HG02571 (cell line): ENCODE results near the gene ELOVL7.
"Not testable (repeated sequence)": the region's sequence is repeated elsewhere in the genome, so short reads cannot be mapped to it uniquely, and the experiment has no call there.

Source experiments
- ATAC-seq: cut with Tn5 transposase; IDR thresholded peaks from one replicate; pipeline ENCODE4 v1.9.1; 2021; ENCODE audit warnings: mild to moderate bottlenecking, moderate library complexity; ENCODE audit not compliant: unreplicated experiment

The ELOVL7 gene

DNA sequence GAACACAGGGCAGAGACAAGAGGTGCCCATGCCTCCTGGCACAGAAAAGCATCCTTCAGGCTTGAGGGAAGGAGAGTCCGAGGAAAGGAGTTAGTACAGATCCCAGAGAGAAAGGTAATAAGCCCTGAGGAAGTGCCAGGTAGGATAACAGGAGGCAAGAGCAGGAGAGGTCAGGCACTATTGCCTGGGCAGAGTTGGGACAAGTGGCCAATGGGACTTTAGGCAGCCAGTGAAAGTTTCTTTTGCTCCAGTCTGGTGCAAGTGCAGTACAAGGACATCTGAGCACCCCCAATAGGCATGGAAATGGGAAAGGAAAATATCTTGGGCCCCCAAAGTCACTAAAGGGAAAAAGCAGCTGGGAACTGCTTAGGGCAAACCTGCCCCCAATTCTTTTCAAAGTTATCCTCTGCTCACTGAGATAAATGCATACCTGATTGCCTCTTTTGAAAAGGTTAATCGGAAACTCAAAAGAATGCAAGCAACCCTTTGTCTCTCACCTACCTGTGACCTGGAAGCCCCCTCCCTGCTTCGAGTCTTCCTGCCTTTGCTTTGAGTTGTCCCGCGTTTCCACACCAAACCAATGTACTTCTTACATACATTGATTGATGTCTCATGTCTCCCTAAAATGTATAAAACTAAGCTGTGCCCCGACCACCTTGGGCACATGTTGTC lies 46.5 kb downstream of the ELOVL7 start:
- no peak for ATAC-seq

DNA sequence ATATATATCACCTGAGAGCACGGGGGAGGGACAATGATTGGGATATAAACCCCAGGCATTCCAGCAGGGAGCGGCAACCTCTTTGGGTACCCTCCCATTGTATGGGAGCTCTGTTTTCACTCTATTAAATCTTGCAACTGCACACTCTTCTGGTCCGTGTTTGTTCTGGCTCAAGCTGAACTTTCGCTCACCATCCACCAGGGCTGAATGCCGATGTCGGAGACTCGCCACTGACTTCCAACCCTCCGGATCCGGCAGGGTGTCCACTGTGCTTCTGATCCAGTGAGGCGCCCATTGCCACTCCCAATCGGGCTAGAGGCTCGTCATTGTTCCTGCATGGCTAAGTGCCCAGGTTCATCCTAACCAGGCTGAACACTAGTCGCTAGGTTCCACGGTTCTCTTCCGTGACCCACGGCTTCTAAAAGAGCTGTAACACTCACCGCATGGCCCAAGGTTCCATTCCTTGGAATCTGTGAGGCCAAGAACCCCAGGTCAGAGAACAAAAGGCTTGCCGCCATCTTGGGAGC lies 48.6 kb downstream of the ELOVL7 start:
- not testable (repeated sequence) for ATAC-seq

DNA sequence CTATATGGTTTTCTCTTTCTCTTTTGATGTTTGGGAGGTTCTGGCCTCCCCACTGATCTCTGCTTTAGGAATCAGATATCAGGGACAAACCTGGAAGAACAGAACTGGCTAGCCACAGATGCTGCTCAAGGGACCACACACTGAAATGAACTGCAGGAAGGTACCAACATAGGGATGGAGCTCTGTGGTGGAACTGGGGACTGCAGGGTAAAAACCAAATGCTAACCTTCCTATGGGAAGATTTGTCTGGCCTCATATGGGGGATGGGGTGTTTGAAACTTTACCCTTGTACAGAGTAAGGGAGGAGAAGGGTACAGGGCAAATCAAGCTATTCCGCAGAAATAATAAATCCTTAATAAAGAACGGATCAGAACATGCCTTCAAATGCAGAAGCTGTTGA lies 49.4 kb downstream of the ELOVL7 start:
- no peak for ATAC-seq

DNA sequence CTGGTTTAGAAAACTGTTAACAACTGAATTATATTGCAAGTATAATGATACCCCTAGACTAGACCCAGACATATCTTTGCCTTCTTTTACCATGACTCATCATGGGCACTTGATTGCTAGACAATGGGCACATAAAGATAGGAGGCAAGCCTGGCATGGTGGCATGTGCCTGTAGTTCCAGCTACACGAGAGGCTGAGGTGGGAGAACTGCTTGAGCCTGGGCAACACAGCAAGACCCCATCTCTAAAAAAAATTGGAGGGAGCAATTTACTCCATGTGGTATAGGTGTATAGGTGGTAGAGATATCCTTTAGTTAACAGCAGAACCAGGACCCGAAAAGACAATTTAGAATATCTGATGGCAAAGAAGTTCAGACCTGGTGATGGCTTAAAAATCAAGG lies 51.6 kb downstream of the ELOVL7 start:
- no peak for ATAC-seq

DNA sequence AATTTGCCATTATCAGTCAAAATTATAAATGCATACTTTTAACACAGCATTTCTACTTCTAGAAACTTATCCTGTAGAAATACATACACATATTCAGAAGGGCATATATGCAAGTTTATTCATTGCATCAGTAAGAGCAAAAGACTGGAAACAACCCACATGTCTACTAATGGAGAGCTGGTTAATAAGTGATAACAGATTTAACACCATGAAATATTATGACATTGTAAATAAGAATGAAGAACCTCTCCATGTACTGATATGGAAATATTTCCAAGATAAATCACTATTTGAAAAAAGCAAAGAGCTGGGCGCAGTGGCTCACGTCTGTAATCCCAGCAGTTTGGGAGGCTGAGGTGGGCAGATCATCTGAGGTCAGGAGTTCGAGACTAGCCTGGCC lies 54.5 kb downstream of the ELOVL7 start:
- no peak for ATAC-seq

DNA sequence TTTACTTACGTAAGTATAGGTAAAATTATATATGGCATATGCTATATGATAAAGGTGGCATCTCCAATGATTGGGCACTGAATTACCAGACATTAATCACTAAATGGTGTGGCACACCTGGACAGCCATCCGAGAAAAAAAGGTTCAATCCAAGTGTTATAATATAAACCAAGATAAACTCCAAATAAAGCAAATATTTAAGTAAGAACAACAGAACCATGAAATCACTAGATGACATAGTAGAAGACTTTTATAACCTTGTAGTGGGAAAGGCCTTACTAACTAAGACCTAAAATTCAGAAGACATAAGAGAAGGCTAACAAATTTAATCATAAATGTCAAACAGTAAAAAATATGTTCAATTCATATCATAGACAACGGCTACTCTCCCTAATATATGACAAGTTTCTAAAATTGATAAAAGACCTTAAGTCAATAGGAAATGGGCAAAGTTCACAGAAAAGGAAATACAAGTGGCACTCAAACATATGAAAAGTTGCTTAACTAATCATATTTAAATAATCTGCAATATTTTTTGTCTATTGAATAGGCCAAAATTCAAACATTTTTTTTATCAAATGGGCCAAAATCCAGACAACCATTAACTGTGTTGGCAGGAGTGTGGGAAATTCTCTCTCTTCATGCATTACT lies 55.1 kb downstream of the ELOVL7 start:
- no peak for ATAC-seq

DNA sequence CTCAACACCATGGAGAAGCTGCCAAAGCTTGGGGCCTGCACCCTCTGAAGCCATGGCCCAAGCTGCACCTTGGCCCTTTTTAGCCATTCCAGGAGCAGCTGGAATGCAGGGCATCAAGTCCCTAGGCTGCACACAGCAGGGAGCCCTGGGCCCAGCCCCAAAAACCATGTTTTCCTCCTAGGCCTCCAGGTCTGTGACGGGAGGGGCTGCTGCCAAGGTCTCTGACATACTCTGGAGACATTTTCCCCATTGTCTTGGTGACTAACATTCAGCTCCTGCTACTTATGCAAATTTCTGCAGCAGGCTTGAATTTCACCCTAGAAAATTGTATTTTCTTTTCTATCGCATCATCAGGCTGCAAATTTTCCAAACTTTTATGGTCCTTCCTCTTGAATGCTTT lies 64.6 kb downstream of the ELOVL7 start:
- no peak for ATAC-seq

DNA sequence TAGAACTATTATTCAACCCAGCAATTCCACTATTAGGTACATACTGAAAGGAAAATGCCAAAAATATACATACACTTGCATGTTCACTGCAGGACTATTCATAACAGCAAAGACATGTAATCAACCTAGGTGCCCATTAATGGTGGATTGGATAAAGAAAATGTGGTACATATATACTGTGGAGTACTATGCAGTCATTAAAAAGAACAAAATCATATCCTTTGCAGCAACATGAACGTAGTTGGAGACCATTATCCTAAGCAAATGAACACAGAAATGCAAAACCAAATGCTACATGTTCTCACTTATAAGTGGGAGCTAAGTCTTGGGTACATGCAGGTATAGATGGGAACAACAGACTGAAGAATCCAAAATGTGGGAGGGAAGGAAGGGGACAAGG lies 67.7 kb downstream of the ELOVL7 start:
- no peak for ATAC-seq

DNA sequence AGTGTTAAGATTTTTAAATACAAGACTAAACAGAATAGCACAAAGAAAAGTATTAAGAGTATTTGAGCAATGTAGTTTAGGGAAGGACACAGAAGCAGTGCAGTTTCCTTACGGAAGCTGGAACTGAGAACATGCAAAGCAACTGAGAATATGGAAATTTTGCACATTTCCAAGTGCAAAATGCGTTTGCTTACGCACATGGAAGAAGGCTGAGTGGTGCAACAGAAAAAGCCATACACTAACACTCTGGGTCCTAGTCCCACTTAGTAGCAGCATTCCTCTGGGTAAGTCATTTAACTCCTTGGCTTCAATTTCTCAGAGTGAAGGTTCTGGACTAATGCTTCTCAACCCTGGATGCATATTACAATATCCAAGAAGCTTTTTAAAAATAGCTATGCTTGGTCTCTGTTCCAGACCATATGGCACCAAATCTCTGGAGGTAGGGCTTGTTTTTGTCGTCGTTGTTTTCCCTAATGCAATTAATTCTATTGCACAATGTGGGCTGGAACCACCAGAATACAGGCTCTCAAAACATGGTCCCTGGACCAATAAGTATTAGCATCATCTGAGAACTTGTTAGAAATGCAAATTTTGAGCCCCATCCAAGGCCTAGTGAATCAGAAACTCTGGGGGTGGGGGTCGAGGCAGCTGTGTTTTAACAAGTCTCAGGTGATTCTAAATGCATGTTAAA lies 78.9 kb downstream of the ELOVL7 start:
- no peak for ATAC-seq

DNA sequence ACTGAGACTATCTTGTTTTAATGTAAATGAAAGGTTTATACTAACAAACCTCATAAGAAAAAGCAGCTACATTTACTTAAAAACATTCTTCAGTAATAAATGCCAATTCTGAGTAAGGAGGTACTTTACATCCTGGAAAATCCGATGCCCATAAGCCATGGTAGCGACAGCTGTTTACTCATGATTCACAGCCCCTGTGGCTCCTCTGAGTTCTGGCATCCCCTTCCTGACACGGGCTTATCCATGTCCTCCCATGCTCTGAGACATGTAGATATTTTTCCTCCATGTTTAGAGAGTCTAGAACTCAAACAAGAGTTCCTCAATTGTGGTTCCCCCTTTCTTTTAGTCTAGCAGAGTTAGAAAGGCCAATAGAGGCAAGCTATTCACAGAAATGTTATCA lies 81.0 kb downstream of the ELOVL7 start:
- ATAC-seq, result no peak

DNA sequence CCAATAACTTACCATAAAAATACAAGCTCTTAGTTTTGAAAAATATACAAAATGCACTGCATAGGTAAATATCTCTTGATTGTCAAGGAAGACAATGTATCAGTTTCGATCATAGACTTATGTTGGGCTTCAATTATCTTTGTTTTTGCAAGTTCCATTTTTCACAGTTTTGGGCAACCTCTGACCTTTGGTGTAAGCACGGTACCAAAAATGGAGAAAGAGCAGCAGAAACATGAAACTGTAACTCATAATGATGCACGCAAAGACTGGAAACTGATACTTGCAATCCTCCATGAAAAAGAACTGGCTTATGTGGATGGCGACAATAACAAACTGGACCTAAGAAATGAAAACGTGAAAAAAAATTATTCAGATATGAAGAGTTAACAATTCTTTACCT lies 89.6 kb downstream of the ELOVL7 start:
- no peak for ATAC-seq

DNA sequence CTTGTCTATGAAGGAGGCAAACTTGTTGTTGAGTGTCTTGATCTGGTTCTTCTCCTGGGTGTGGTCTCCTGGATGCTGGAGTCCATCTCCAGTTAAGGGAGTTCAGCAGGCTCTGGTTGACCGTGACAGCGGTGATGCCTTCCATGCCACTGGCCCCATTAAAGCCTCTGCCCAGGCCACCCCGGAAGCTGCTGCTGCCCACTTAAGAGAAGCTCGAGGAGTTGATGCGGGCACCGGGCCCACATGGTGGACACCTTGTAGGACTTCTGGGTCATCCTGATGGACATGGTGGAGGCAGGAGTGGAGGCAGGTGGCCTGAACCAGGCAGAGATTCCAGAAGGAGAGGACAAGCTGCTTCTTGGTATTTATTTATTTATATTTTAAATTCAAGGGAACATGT lies 99.4 kb downstream of the ELOVL7 start:
- no peak for ATAC-seq

DNA sequence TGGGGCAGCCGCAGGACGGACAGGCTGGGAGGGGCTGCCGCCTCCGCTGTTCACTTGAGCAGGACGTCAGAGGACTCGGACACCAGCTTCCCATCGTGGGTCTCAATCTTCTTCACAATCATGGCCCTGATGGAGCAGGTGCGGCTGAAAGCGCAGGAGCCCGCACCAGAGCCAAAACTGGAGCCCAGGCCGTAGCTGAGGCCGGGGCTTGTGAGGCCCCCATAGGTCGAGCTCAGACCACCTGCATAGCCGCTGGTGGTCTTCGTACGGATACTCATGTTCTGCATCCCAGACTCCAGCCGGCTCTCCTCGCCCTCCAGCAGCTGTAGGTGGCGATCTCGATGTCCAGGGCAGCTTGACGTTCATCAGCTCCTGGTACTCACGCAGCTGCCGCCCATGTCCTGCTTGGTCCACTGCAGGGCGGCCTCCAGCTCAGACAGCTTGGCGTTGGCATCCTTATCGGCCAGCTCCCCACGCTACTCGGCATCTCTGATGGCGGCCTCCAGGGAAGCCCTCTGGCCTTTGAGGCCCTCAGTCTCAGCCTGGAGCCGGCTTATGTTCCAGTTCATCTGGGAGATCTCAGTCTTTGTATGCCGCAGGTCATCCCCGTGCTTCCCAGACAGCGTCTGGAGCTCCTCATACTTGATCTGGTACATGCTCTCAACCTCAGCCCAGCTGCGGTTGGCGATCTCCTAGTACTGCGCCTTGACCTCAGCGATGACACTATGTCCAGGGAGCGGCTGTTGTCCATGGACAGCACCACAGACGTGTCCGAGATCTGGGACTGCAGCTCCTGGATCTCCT lies 100.4 kb downstream of the ELOVL7 start:
- ATAC-seq, result no peak

DNA sequence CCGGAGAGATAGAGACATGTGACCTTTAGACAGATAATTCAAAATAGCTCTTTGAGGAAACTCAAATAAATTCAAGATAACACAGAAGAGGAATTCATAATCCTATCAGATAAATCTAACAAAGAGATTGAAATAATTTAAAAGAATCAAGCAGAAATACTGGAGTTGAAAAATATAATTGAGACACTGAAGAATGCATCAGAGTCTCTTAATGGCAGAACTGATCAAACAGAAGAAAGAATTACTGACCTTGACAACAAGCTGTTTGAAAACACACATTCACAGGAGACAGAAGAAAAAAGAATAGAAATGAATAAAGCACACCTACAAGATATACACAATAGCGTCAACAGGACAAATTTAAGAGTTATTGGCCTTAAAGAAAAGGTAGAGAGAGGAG lies 103.7 kb downstream of the ELOVL7 start:
- no peak for ATAC-seq

DNA sequence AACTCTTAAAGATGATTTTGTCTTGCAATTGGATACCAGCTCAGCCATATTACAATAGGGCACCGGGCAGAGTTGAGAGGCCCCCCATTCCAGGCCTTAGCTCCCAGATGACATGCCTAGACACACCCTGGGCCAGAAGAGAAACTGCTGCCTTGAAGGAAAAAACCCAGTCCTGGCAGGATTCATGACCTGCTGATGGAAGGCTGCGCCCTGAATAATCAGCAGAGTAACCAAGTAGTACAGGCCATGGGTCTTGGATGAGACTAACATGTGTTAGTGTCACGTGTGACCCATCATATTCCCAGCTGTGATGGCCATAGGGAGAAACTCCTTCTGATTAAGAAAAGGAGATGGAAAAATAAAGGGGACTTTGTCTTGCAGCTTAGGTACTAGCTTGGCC lies 105.1 kb downstream of the ELOVL7 start:
- no peak for ATAC-seq

DNA sequence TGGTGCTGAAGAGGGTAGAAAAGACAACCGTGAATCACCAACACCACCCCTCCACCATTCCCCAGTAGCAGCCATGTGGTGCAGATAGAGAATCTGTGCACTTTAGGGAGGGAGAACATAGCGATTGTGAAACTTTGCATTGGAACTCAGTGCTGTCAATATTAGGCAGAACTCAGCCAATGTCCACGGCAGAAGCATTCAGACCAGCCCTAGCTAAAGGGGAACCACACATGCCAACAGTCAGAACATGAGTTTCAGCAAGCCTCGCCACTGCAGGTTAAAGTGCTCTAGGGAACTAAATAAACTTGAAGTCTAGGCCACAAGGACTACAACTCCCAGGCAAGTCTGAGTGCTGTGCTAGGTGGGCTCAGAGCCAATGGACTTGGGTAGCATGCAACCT lies 105.6 kb downstream of the ELOVL7 start:
- peak; percentile 45 for ATAC-seq

DNA sequence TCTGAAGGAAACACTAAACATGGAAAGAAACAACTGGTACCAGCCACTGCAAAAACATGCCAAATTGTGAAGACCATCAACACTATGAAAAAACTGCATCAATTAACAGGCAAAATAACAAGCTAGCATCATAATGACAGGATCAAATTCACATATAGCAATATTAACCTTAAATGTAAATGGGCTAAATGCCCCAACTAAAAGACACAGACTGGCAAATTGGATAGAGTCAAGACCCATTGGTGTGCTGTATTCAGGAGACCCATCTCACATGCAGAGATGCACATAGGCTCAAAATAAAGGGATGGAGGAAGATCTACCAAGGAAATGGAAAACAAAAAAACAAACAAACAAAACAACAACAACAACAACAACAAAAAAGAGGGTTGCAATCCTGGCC lies 113.2 kb downstream of the ELOVL7 start:
- not testable (repeated sequence) for ATAC-seq

DNA sequence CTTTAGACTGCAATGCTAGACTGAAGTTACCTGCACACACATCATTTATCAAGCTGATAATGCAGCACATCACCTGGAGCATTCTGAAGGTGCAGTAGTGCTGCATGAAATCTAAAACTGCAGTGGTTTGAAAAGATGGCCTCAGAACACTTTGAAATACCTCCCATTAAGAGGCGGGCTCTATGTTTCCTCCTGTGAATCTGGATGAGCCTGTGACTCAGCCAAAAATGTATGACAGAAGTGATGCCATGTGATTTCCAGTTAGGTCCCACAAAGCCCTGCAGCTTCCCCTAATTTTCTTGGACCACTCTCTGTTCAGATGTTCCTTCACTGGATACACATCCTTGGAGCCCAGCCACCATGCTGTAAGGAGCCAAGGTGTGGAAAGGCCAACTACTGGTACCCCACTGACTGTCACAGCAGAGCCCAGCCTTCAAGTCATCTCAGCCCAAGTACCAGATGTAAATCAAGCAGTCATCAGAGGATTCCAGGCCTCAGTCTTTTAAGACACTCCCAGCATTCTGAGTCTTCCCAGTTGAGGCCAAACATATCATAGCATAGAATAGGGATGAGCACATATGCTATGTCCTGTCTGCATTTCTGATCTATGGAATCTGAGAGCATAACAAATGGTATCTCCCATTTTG lies 116.9 kb downstream of the ELOVL7 start:
- no peak for ATAC-seq

DNA sequence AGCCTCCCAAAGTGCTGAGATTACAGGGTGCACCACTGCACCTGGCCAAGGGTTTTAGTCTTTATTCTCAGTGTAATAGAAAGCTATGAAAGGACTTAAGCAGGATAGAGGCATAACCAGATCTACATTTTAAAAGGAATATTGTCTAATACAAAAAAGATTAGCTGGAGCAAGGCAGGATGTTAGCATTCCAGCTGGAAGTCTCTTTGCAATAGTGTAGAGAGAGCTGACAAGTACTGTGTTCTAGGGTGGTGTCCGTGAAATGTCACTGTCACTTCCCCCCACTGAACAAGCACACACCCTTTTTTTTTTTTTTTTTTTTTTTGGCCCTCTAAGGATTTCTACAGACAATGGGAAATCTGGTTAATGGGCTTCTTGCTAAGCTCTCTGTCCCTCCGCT lies 119.9 kb downstream of the ELOVL7 start:
- ATAC-seq, result no peak

DNA sequence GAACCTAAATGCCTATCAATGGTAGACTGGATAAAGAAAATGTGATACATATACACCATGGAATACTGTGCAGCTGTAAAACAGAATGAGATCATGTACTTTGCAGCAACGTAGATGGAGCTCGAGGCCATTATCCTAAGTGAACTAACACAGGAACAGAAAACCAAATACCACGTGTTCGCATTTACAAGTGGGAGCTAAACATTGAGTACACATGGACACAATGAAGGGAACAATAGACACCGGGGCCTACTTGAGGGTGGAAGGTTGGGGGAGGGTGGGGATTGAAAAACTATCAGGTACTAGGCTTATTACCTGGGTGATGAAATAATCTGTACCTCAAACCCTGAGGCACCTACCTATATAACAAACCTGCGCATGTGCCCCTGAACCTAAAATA lies 121.7 kb downstream of the ELOVL7 start:
- ATAC-seq, result no peak

DNA sequence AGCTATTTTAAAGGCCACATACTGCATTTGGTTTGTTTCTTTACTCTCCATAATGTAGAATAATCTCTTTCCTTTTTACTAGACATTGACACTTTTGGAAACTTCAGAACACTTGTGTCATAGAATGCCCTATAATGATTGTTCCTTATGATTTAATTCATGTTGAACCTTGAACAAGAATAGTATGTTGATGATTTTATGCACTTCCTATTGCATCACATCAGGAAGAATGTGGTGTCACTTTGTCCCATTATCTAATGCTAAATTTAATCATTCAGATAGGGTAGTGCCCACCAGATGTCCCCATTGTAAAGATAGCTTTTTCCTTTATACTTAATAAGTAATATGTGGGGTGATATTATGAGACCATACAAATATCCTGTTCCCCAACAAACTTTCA lies 124.7 kb downstream of the ELOVL7 start:
- no peak for ATAC-seq
